KMS-11 (cell line): ENCODE results near the gene UBE2H.

Experiments used
- H2AFZ ChIP-seq: fragments of 200-600 bp; sonication (generic); 2 replicates; pipeline ENCODE4 v1.6.1; 2016; ENCODE audit warnings: antibody characterized with exemption, mixed run types, low read depth
- H3K27ac ChIP-seq: fragments of 200-600 bp; sonication (generic); 2 replicates; pipeline ENCODE4 v1.6.1; 2016; ENCODE audit warnings: mild to moderate bottlenecking, mixed run types
- H3K27me3 ChIP-seq: fragments of 200-600 bp; sonication (generic); 2 replicates; pipeline ENCODE4 v1.6.1; 2017; ENCODE audit warnings: mild to moderate bottlenecking, low read depth, mixed run types, moderate library complexity; ENCODE audit not compliant: insufficient read depth
- H3K36me3 ChIP-seq: fragments of 200-600 bp; sonication (generic); 2 replicates; pipeline ENCODE4 v1.6.1; 2017; ENCODE audit warnings: mild to moderate bottlenecking, mixed run types; ENCODE audit not compliant: insufficient read depth
- H3K4me1 ChIP-seq: fragments of 200-600 bp; sonication (generic); 2 replicates; pipeline ENCODE4 v1.6.1; 2016; ENCODE audit warnings: mild to moderate bottlenecking, low read depth, mixed run types; ENCODE audit not compliant: poor library complexity, severe bottlenecking
- H3K4me2 ChIP-seq: fragments of 200-600 bp; sonication (generic); 2 replicates; pipeline ENCODE4 v1.7.0; 2016; ENCODE audit warnings: mild to moderate bottlenecking, mixed run types
- H3K4me3 ChIP-seq: fragments of 200-600 bp; sonication (generic); IDR thresholded peaks from 2 replicates; pipeline ENCODE4 v1.6.1; 2017; ENCODE audit warnings: low read depth, low read length, mixed read lengths; ENCODE audit not compliant: insufficient read depth
- H3K79me2 ChIP-seq: fragments of 200-600 bp; sonication (generic); 2 replicates; pipeline ENCODE4 v1.6.1; 2016; ENCODE audit warnings: low read depth, mixed run types; ENCODE audit not compliant: insufficient read depth
- H3K9ac ChIP-seq: fragments of 200-600 bp; sonication (generic); 2 replicates; pipeline ENCODE4 v1.6.1; 2016; ENCODE audit warnings: mild to moderate bottlenecking, mixed run types
- H4K20me1 ChIP-seq: fragments of 200-600 bp; sonication (generic); 2 replicates; pipeline ENCODE4 v1.6.1; 2016; ENCODE audit warnings: mild to moderate bottlenecking, mixed run types; ENCODE audit not compliant: insufficient read depth
- CTCF ChIP-seq: fragments of 200-600 bp; sonication (generic); conservative IDR thresholded peaks from 2 replicates; pipeline ENCODE4 v1.6.1; 2017; ENCODE audit warnings: low read depth, mild to moderate bottlenecking, antibody characterized with exemption, low read length, moderate library complexity, mixed read lengths

UBE2H gene

GRCh38 chr7:129946282-129946681 is 6.5 kb downstream of the UBE2H start:
- Histone ChIP-seq H3K79me2 (peaks cover 99% of the 10 kb centered on the region), H3K27ac (no peak overlapping the region), H4K20me1 (peaks cover 10% of the 10 kb centered on the region), H3K4me3 (no peak overlapping the region), H3K36me3 (peaks cover 8% of the 10 kb centered on the region; the same call in 1 of the 2 replicates), H3K4me1 (peaks cover 37% of the 10 kb centered on the region), H3K4me2 (no peak overlapping the region), H3K27me3 (no peaks in the 10 kb centered on the region), H3K9ac (no peak overlapping the region), H2AFZ (no peak overlapping the region)
- TF ChIP-seq CTCF = no peak

DNA sequence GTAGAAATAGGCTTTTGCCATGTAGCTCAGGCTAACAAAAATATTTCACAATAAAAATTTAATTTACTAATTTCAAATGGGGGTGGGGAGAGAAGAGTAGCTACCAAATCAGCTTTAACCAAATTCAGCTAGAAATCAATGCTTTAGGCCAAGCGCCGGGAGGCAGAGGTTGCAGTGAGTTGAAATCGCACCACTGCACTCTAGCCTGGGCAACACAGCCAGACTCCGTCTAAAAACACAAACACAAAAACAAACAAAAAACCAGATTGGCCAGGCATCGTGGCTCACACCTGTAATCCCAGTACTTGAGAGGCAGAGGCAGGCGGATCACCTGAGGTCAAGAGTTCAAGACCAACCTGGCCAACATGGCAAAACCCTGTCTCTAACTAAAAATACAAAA is 9.4 kb downstream of the UBE2H start:
- H3K27me3 ChIP-seq = no peaks in the 10 kb centered on the region
- no peak overlapping the region for H2AFZ ChIP-seq
- H3K36me3 ChIP-seq = peaks cover 8% of the 10 kb centered on the region; the same call in 1 of the 2 replicates
- H3K79me2 ChIP-seq = peaks cover 99% of the 10 kb centered on the region
- H3K27ac ChIP-seq = no peak overlapping the region
- no peak overlapping the region for H3K9ac ChIP-seq
- H3K4me3 ChIP-seq = no peak overlapping the region
- H3K4me2 ChIP-seq = no peak overlapping the region
- H4K20me1 ChIP-seq = peaks cover 9% of the 10 kb centered on the region
- H3K4me1 ChIP-seq = peaks cover 23% of the 10 kb centered on the region
- no peak for TF ChIP-seq CTCF

DNA sequence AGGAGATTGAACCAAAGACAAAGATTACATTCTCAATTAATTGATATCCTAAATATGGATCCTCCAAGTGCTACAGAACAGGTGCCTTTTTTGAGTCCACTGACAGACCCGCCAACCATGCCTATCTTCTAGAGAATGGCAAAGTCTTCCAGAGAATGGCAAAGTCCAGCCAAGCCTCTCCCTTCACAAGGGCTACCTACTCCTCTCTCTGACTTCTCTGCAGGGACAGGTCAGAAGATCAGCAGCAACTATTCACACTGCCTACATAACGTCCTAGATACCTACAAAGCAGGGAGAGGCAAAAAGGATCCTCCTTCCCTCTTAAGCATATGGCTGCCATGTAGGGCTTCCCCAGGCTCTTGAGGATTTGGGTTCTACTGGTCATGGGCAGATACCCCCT is 12.4 kb downstream of the UBE2H start:
- H4K20me1 ChIP-seq = peaks cover 6% of the 10 kb centered on the region; the same call in 1 of the 2 replicates
- H3K4me1 ChIP-seq = peaks cover 3% of the 10 kb centered on the region
- peaks cover 8% of the 10 kb centered on the region; the same call in 1 of the 2 replicates for H3K36me3 ChIP-seq
- H3K79me2 ChIP-seq = peaks cover 90% of the 10 kb centered on the region
- TF ChIP-seq CTCF = no peak
- H3K4me3 ChIP-seq = no peak overlapping the region
- no peak overlapping the region for H2AFZ ChIP-seq
- H3K9ac ChIP-seq = no peak overlapping the region
- H3K4me2 ChIP-seq = no peak overlapping the region
- H3K27ac ChIP-seq = no peak overlapping the region
- no peaks in the 10 kb centered on the region for H3K27me3 ChIP-seq

DNA sequence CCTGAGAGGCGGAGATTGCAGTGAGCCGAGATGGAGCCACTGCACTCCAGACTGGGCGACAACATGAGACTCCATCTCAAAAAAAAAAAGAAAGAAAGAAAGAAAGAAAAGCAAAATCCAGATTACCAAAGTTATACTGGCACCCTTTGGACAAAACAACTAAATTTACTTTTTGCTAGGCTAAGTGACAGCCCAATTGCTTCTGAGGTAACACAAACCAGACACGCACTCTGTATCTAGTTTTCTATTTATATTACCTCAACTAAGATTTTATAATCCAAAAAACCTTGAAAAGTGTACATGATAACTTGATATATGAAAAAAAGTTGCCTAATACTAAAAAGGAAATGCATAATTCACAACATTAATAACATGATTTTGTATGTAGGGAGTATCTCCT is 12.9 kb downstream of the UBE2H start:
- no peaks in the 10 kb centered on the region for H3K27me3 ChIP-seq
- no peaks in the 10 kb centered on the region for H3K4me1 ChIP-seq
- peaks cover 6% of the 10 kb centered on the region; the same call in 1 of the 2 replicates for H4K20me1 ChIP-seq
- H2AFZ ChIP-seq = no peak overlapping the region
- H3K79me2 ChIP-seq = peaks cover 88% of the 10 kb centered on the region
- H3K4me3 ChIP-seq = no peak overlapping the region
- H3K36me3 ChIP-seq = peaks cover 5% of the 10 kb centered on the region; the same call in 1 of the 2 replicates
- no peak overlapping the region for H3K27ac ChIP-seq
- no peak overlapping the region for H3K4me2 ChIP-seq
- no peak overlapping the region for H3K9ac ChIP-seq
- no peak for TF ChIP-seq CTCF
